Stimulated activated CD8-positive, alpha-beta memory T cell treated with anti-CD3 and anti-CD28 coated beads, Interleukin-12 subunit alpha, Interleukin-12 subunit beta, amount 100 ng/mL, for 4 hours (primary cell): ENCODE measurements around the gene ZNF90.
A peak's percentile ranks its signal among the peaks of the same experiment; 100 is the strongest.
"Not testable (repeated sequence)": the region's sequence is repeated elsewhere in the genome, so short reads cannot be mapped to it uniquely, and the experiment has no call there.

Source experiments
- DNase-seq: peaks from one replicate; pipeline ENCODE4 v3.0.0-alpha.2; 2020; ENCODE audit warnings: low read depth

The ZNF90 gene

DNA sequence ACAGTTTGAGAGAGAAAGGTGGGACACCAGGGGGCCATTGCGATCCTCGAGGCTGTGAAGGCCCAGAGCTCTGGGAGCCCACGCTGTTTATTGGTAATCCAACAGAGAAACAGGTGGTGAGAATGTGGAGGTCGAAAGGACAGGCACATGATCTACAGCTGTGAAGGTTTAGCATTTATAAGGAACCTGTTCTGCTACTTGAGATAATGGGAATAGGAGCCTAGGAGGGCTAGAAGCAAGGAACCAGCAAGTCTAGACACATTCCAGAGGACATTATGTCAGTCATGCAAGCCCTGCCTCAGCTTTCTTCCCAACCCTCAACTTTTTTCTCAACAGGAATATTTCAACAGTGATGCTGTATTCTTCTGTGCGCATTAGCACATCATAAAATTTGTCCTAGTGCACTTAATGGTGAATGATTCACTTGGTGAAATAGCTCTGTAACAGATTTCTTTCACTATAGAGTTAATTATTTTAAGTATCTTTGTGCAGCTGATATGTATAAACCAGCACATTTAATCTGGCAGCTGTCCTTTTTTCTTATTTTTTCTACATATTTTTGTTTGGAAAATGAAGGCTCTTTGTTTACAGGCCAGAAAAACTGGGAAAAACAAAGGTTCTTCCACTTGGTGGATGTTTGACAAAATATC lies 25.4 kb downstream of the ZNF90 start:
- no peak for DNase-seq

DNA sequence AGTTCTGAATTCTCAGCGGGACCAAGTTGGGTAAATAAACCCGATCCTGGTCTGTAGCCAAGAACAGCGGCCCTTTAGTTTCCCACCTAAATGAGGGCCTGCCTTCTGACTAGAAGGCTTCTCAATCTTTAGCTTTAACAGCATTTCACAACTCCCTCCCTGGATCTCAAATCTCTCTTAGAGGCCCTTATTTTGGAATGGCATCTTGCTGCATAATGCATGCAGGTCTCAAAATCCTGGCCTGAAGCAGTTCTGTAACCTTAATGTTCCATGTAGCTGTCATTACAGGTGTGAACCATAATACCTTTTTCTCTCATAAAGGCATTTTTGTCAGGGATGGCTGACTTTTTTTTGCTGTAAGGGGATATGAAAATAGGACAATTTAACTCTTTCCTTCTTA lies 29.5 kb downstream of the ZNF90 start:
- no peak for DNase-seq

DNA sequence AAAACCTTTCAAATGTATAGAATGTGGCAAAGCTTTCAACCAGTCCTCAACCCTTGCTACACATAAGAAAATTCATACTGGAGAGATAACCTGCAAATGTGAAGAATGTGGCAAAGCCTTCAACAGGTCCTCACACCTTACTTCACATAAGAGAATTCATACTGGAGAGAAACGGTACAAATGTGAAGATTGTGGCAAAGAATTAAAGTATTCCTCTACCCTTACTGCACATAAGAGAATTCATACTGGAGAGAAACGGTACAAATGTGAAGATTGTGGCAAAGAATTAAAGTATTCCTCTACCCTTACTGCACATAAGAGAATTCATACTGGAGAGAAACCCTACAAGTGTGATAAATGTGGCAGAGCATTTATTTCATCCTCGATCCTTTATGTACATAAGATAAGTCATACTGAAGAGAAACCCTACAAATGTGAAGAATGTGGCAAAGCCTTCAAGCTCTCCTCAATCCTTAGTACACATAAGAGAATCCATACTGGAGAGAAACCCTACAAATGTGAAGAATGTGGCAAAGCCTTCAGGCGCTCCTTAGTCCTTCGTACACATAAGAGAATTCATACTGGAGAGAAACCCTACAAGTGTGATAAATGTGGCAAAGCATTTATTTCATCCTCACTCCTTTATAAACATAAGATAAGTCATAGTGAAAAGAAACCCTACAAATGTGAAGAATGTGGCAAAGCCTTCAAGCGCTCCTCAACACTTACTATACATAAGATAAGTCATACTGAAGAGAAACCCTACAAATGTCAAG lies 40.5 kb downstream of the ZNF90 start:
- not testable (repeated sequence) for DNase-seq

DNA sequence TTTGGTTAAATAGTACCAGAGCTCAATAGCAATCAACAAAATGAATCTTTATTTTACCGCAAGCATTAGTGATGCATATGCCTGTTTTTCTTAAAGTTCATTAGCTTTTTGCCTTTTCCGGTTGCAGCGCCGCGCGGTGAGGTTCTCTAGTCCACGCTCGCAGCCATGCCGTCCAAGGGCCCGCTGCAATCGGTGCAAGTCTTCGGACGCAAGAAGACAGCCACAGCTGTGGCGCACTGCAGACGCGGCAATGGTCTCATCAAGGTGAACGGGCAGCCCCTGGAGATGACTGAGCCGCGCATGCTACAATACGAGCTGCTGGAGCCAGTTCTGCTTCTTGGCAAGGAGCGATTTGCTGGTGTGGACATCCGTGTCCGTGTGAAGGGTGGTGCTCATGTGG lies 47.1 kb downstream of the ZNF90 start:
- no peak for DNase-seq

DNA sequence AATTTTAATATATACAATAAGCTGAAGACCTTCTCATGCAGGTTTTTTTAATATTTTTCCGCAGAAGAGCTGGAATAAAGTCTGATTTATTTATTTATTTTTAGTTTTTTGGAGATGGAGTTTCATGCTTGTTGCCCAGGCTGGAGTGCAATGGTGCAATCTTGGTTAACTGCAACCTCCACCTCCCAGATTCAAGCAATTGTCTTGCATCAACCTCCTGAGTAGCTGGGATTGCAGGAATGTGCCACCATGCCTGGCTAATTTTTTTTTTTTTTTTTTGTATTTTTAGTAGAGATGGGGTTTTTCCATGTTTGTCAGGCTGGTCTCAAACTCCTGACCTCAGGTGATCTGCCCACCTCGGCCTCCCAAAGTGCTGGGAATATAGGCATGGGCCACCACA lies 55.1 kb downstream of the ZNF90 start:
- DNase-seq, result not testable (repeated sequence)

DNA sequence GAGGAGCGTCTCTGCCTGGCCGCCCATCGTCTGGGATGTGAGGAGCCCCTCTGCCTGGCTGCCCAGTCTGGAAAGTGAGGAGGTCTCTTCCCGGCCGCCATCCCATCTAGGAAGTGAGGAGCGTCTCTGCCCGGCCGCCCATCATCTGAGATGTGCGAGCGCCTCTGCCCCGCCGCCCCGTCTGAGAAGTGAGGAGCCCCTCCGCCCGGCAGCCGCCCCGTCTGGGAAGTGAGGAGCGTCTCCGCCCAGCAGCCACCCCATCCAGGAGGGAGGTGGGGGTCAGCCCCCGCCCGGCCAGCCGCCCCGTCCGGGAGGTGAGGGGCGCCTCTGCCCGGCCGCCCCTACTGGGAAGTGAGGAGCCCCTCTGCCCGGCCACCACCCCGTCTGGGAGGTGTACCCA lies 59.9 kb downstream of the ZNF90 start:
- not testable (repeated sequence) for DNase-seq

DNA sequence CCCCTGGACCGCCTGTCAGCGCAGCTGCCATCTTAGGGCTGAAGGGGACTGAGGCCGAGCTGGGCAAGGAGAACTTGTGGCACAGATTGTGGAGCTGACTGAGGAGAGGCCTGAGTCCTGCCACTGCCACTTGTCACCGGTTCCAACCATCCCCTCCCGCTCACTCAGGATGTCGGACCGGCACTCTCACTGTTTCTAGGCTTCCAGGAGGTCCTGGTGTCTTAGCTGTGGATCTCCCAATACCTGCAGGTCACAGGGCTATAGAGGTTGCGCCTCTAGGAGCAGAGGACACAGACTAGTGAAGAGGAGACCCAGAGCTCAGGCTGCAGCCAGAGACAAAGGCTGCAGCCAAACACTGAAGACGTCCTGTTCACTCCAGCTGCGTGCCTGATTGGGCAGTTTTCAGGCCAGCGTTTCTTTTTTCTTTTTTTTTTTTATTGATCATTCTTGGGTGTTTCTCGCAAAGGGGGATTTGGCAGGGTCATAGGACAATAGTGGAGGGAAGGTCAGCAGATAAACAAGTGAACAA lies 73.9 kb downstream of the ZNF90 start:
- no peak for DNase-seq

DNA sequence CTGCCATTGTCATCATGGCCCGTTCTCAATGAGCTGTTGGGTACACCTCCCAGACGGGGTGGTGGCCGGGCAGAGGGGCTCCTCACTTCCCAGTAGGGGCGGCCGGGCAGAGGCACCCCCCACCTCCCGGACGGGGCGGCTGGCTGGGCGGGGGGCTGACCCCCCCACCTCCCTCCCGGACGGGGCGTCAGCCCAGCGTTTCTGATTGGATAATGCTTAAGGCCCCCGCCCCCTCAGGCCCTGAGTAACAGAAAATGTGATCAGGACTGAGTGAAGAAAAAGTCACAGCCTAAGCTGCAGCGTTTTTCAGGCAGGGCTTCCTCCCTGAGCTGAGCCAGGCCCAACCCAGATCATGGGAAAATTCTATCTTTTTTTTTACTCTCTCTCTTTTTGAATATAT lies 74.7 kb downstream of the ZNF90 start:
- not testable (repeated sequence) for DNase-seq

DNA sequence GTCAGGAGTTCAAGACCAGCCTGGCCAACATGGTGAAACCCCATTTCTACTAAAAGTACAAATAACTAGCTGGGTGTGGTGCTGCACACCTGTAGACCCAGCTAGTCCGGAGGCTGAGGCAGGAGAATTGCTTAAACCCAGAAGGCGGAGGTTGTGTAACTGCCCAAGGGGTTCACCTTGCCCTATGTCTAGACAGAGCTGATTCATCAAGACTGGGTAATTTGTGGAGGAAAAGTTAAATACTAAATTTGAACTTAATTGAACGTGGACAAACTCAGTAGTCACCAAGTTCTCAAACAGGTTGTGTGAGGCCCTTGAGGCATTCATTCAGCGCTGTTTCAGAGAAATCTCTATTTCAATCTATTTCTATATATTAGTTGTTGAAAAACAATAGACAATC lies 75.5 kb downstream of the ZNF90 start:
- no peak for DNase-seq

DNA sequence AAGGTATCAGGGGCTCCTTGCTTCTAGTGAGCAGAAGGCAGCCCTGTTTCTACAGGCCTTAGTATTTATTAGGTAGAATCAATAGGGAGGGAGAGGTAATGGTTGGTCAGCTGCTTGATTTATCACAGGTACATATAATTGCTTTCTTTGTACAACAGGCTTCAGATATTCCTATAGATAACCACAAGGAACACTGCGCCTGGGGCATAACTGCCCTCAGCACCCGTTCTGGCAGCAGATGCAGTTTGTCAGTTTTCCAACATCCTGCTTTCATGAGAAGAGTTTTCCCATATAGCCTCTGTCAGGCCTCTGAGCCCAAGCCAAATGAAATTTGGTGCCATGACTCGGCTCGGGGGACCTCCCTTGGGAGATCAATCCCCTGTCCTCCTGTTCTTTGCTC lies 76.8 kb downstream of the ZNF90 start:
- DNase-seq, result no peak

DNA sequence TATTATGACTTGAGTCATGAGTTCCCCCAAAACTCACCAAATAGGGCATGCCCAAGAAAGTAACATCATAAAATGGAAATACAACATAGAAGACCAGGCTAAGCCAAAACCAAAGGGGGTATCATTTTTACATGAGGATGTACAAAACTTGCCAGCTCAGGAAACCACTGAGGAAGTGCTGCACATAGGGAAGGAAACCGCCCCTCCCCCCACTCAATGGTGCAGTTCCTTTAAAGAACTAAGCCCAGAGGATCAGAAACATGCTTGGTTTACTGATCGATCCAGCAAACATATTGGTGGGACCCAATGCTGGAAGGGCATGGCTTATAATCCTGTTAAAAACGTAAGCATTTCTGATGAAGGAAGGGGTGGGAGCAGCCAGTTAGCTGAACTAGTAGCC lies 85.0 kb downstream of the ZNF90 start:
- DNase-seq, result no peak

DNA sequence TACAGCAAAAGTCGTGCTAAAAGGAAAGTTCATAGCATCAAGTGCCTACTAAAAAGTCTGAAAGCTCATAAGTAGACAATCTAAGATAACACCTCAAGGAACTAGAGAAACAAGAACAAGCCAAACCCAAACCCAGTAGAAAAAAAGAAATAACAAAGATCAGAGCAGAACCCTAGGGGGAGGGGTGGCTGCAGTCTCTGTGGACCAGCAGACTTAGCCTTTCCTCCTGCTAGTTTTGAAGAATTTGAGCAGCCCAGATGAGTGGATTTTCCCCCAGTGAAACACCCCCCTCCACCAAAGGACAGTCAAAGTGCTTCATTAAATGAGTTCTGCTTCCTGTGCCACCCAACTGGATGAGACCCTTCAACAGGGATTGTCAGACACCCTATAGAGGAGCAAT lies 86.7 kb downstream of the ZNF90 start:
- DNase-seq, result no peak

DNA sequence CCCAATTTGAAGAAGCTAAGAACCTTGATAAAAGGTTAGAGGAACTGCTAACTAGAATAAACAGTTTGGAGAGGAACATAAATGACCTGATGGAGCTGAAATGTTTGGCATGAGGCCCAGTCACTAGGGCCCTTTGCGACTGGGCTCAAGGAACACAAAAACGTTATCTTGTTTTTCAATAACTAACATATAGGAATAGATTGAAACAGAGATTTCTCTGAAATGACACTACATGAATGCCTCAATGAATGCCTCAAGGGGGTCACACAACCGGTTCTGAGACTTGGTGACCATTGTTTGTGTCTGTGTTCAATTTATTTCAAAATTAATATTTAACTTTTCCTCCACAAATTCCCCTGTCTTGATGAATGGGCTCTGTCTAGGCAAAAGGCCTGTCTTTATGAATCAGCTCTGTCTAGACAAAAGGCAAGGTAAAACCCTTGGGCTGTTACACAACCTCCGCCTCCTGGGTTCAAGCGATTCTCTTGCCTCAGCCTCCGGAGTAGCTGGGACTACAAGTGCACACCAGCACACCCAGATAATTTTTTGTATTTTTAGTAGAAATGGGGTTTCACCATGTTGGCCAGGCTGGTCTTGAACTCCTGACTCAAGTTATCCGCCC lies 88.3 kb downstream of the ZNF90 start:
- DNase-seq, result no peak

DNA sequence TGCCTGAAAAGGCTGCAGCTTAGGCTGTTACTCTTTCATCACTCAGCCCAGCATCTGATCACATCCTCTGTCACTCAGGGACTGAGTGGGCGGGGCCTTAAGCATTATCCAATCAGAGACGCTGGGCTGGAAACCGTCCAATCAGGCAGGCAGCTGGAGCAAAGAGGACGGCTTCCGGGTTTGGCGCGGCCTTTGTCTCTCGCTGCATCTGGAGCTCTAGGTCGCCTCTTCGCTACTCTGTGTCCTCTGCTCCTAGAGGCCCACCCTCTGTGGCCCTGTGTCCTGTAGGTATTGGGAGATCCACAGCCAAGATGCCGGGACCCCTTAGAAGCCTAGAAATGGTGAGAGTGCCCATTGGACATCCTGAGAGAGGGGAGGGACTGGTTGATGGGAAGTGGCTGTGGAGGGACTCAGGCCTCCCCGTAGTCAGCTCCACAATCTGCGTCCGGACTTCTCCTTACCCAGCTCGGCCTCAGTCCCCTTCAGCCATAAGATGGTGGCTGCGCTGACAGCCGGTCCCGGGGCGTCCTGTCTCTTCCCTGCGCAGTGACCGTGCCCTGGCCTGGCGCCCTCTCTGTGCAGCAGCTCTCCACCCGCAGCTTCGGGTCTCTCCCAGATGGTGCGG lies 89.3 kb downstream of the ZNF90 start, which contains the start of gene ZNF486:
TSS of gene ZNF486 (plus strand) at position 195 of the 625 bp plus-strand sequence. CDS start at position 312, 117 bp downstream.
- DNase-seq, result peak; percentile 76

DNA sequence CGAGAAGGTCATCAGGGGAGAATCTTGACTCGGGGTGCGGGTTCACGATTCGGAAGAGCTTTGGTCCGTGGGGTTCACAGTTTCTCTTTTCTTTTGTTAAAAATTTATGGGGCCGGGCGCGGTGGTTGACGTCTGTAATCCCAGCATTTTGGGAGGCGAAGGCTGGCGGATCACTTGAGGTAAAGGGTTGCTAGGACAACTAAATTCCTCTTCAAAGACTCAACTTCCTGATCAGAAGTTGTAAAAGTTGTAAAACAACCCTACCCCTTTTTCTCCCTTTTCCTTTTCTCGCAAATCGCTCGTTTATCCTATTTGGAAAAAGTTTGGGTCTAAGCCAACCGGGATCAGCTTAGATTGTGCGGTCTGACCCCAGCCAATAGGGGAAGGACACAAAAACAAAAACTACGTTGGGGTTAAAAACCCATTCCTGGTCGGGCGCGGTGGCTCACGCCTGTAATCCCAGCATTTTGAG lies 89.9 kb downstream of the ZNF90 start:
- DNase-seq, result no peak
